Measurements from ENCODE around the gene ZNF593. TPM values are rescaled to one million over a fixed set of nuclear protein-coding genes. Genes with fewer than 3 reads are reported as not detected.

ZNF593 gene
- total and polyA plus RNA-seq, 2 of the 13 experiments (the other 11 are each of a cell fraction or from before 2014, with no cell fraction given), result 37.3 to 55.8 TPM

DNA sequence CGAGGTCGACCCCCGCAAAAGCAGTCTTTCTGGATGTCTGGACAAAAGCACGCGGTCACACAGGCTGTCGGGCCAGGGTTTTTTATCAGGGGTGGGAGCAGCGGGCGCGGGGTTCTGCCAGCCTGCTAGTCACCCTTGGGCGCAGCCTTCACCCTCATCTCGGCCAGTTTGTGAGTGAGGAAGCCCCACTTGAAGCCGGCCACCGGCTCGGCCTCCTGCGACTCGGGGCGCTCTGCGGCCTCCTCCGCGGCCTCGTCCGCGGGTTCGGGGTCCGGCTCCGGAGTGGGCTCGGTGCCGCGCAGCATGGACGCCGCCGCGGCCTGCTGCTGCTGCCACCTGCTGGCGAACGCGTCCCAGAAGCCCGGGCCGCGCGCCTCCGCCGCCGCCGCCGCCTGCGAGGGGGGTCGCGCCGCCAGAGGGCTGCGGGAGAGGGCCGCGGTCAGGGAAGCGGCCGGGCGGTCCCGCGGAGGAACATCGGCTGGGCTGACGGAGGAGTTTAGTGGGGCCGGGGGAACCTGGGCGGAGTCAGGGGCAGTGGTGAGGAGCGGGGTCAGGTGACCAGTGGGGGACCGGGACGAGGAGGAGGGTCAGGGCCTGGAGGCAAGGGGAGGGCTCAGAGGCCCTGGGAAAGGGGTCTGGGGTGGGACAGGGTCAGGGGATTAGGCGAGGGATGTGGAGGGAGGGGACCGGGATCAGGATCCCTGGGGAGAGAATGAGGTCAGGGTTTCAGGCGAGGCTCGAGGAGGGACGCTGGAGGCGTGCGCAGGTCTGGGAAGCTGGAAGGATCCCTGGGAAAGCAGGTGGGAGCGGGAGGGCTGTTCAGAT is 5.5 kb upstream of the ZNF593 start (continued):
- TF ChIP-seq, protein P1, sequence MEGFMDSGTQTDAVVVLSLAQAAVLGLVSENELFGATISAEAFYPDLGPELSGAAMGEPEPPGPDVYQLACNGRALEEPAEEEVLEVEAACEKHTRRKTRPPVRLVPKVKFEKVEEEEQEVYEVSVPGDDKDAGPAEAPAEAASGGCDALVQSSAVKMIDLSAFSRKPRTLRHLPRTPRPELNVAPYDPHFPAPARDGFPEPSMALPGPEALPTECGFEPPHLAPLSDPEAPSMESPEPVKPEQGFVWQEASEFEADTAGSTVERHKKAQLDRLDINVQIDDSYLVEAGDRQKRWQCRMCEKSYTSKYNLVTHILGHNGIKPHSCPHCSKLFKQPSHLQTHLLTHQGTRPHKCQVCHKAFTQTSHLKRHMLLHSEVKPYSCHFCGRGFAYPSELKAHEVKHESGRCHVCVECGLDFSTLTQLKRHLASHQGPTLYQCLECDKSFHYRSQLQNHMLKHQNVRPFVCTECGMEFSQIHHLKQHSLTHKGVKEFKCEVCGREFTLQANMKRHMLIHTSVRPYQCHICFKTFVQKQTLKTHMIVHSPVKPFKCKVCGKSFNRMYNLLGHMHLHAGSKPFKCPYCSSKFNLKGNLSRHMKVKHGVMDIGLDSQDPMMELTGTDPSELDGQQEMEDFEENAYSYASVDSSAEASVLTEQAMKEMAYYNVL (CRISPR knock-in tag; IDR thresholded peaks at IDR 0.05; ENCODE audit: borderline replicate concordance), result 0 out of 2 replicates have a peak, but pooled peaks have one; percentile 25
- no peak for TF ChIP-seq ZNF672 (CRISPR knock-in tag; IDR thresholded peaks at IDR 0.05)
- TF ChIP-seq, protein P2, sequence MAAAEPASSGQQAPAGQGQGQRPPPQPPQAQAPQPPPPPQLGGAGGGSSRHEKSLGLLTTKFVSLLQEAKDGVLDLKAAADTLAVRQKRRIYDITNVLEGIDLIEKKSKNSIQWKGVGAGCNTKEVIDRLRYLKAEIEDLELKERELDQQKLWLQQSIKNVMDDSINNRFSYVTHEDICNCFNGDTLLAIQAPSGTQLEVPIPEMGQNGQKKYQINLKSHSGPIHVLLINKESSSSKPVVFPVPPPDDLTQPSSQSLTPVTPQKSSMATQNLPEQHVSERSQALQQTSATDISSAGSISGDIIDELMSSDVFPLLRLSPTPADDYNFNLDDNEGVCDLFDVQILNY (CRISPR knock-in tag; conservative IDR thresholded peaks at IDR 0.05), result no peak
- TF ChIP-seq SSRP1 (CRISPR knock-in tag; IDR thresholded peaks at IDR 0.05), result no peak
- TF ChIP-seq, protein P3, sequence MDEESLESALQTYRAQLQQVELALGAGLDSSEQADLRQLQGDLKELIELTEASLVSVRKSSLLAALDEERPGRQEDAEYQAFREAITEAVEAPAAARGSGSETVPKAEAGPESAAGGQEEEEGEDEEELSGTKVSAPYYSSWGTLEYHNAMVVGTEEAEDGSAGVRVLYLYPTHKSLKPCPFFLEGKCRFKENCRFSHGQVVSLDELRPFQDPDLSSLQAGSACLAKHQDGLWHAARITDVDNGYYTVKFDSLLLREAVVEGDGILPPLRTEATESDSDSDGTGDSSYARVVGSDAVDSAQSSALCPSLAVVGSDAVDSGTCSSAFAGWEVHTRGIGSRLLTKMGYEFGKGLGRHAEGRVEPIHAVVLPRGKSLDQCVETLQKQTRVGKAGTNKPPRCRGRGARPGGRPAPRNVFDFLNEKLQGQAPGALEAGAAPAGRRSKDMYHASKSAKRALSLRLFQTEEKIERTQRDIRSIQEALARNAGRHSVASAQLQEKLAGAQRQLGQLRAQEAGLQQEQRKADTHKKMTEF (CRISPR knock-in tag; IDR thresholded peaks at IDR 0.05), result no peak
- TF ChIP-seq, protein P4, sequence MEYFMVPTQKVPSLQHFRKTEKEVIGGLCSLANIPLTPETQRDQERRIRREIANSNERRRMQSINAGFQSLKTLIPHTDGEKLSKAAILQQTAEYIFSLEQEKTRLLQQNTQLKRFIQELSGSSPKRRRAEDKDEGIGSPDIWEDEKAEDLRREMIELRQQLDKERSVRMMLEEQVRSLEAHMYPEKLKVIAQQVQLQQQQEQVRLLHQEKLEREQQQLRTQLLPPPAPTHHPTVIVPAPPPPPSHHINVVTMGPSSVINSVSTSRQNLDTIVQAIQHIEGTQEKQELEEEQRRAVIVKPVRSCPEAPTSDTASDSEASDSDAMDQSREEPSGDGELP (IDR thresholded peaks at IDR 0.05; ENCODE audit: borderline replicate concordance, low read depth), result no peak
